Type B pancreatic cell (in vitro differentiated cells): ENCODE results near the gene PRKCA. TPM values are rescaled to one million over a fixed set of nuclear protein-coding genes. Genes with fewer than 3 reads are reported as not detected.
A peak's percentile ranks its signal among the peaks of the same experiment; 100 is the strongest.

Experiments
- DNase-seq: peaks from one replicate; pipeline ENCODE4 v3.0.0; 2021; ENCODE audit warnings: mixed read lengths; ENCODE audit not compliant: unreplicated experiment; ENCODE audit errors: extremely low spot score
- H3K27ac Mint-ChIP-seq: 2 replicates; pipeline ENCODE4 v1.8.0; 2021; ENCODE audit warnings: mild to moderate bottlenecking, mixed read lengths
- H3K27me3 Mint-ChIP-seq: 2 replicates; pipeline ENCODE4 v1.8.0; 2021; ENCODE audit warnings: mixed read lengths
- H3K36me3 Mint-ChIP-seq: 2 replicates; pipeline ENCODE4 v1.8.0; 2021; ENCODE audit warnings: mixed read lengths
- H3K4me1 Mint-ChIP-seq: one replicate; pipeline ENCODE4 v1.8.0; 2021; ENCODE audit warnings: mixed read lengths; ENCODE audit not compliant: unreplicated experiment
- H3K4me3 Mint-ChIP-seq: 2 replicates; pipeline ENCODE4 v1.8.0; 2021; ENCODE audit warnings: mild to moderate bottlenecking, mixed read lengths
- H3K9me3 Mint-ChIP-seq: 2 replicates; pipeline ENCODE4 v1.8.0; 2021; ENCODE audit warnings: mixed read lengths
- total RNA-seq: library from RNA; stranded (reverse); gene quantifications from 2 replicates; pipeline ENCODE4 v1.2.1, GENCODE V29; 2021; ENCODE audit warnings: low replicate concordance
- TF ChIP-seq, protein P1 (sequence below): fragments of 200-600 bp; sonication (generic); conservative IDR thresholded peaks from 2 replicates; pipeline ENCODE4 v1.5.0; 2021; ENCODE audit warnings: antibody characterized with exemption, mild to moderate bottlenecking

The PRKCA gene
- total RNA-seq, 1 donor from 2014 or later, result 16.1 TPM

DNA sequence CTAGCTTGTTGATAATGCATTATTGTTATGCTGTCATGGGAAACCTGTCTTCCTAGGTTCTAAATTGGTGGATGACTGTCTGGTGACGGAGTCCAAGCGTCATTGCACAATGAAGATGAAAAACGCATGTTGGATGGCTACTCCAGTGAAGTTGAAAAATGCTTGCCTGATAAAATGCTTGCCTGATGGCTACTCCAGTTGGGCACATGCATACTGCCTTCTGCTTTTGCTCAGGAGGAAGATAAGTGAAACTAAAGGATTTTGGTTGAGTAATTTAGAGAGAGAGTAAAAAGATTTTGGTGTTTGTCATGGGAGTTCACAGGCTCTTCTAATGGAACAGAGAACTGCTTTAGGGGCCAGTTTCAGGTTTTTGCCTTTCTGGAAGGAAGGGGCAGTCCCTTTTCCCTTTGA lies 118.6 kb downstream of the PRKCA start:
- DNase-seq, result no peak
- no peak overlapping the region for H3K4me3 Mint-ChIP-seq
- H3K9me3 Mint-ChIP-seq, result no peaks in the 10 kb centered on the region
- peaks cover 23% of the 10 kb centered on the region for H3K4me1 Mint-ChIP-seq
- TF ChIP-seq, protein P1, sequence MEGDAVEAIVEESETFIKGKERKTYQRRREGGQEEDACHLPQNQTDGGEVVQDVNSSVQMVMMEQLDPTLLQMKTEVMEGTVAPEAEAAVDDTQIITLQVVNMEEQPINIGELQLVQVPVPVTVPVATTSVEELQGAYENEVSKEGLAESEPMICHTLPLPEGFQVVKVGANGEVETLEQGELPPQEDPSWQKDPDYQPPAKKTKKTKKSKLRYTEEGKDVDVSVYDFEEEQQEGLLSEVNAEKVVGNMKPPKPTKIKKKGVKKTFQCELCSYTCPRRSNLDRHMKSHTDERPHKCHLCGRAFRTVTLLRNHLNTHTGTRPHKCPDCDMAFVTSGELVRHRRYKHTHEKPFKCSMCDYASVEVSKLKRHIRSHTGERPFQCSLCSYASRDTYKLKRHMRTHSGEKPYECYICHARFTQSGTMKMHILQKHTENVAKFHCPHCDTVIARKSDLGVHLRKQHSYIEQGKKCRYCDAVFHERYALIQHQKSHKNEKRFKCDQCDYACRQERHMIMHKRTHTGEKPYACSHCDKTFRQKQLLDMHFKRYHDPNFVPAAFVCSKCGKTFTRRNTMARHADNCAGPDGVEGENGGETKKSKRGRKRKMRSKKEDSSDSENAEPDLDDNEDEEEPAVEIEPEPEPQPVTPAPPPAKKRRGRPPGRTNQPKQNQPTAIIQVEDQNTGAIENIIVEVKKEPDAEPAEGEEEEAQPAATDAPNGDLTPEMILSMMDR, result no peak
- no peaks in the 10 kb centered on the region for H3K27me3 Mint-ChIP-seq
- peaks cover under 1% of the 10 kb centered on the region for H3K36me3 Mint-ChIP-seq
- peak overlapping the region; percentile 50 for H3K27ac Mint-ChIP-seq

DNA sequence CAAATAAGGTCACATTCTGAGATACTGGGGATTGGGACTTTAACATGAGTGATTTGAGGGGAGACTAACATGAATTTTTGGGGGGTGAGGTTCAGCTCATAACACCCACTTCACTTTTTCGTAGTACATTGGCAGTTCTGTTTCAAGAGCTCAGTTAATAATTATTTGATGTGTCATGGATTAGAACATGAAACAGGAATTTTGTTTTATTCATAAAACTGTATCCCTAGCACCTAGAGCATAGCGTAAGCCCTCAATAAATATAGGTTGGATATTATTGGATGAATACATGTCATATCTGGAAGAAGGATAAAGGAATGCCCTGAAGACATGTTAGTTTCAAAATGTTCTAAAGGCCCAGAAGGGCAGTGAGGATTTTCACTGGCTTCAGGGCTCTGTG lies 119.8 kb downstream of the PRKCA start:
- Mint-ChIP-seq H3K9me3 (no peaks in the 10 kb centered on the region), H3K36me3 (peaks cover 5% of the 10 kb centered on the region), H3K4me1 (peaks cover 23% of the 10 kb centered on the region), H3K27ac (no peak overlapping the region), H3K4me3 (no peak overlapping the region), H3K27me3 (no peaks in the 10 kb centered on the region)
- TF ChIP-seq, protein P1, result no peak
- no peak for DNase-seq

DNA sequence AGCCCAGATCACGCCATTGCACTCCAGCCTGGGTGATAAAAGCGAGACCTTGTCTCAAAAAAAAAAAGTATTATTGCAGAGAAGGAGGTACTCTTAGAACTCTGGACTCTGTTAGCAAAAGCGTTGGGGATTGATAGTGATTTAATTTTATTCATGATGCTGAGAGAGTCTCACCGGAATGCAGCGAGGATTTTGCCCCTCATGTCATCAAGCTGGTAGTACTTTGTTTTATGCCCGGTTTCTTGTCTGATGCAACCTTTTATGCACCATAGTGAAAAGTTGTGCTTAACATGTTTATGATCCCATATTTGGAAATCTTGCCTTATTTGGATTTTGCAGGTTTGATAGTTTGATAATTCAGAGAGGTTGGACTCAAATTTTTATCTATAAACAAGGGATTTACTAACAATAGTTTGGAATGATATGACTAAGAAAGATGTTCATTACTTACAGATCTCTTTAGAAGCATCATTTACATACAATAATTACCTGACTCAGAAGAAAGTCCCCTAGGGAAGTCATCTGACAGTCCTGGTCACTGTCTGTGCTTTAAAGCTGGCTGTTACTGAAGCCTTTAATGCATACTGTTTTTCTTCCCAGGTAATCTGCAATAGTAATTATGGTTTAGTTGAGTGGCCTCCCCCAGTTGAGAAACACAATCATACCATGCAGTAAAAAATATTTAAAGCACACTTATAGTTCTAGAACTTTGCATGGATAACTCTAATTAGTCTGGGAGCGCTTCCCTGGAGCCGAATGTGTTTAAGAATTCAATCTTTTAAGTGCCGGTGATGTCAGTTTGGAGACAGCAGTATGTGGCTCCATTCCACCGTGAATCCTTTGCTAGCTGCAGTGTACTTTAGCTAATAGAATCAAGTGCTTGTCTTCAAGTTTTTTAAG lies 120.9 kb downstream of the PRKCA start:
- DNase-seq, result no peak
- TF ChIP-seq, protein P1, result no peak
- H3K27me3 Mint-ChIP-seq, result no peaks in the 10 kb centered on the region
- peak overlapping the region; percentile 18 for H3K27ac Mint-ChIP-seq
- no peaks in the 10 kb centered on the region for H3K9me3 Mint-ChIP-seq
- no peak overlapping the region for H3K4me3 Mint-ChIP-seq
- peaks cover 5% of the 10 kb centered on the region for H3K36me3 Mint-ChIP-seq
- H3K4me1 Mint-ChIP-seq, result peaks cover 19% of the 10 kb centered on the region

DNA sequence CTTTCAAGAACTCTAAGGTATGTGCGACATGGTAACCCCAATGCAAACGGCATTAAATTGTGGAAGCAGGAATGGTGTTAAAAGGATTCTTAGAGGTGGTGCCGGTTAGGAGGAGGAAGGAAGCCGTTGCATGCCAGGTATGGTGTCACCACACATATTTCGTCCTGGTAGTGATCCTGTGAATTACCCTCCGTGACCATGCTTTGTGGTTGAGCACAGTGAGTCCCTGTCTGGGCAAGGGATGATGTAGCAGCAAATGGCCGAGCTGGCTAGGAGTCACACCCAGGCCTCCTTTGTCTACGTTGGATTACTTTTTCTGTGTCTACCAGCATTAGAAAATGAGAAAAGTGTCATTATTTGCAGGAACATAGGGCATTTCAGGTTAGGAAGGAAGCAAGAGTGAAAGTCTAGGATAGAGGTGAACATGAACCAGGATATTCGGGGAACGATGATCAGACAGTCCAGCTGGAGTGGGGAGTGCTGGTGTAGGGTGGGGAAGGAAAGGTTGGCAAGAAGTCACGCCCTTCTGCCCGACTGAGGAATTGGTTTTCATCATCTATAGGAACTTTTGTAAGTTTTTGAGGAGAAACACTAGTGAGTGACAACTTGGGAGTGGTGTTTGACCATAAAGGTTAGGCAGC lies 123.5 kb downstream of the PRKCA start:
- TF ChIP-seq, protein P1, result no peak
- Mint-ChIP-seq H3K9me3 (no peaks in the 10 kb centered on the region), H3K27ac (no peak overlapping the region), H3K27me3 (no peaks in the 10 kb centered on the region), H3K36me3 (peaks cover 5% of the 10 kb centered on the region), H3K4me1 (peaks cover 18% of the 10 kb centered on the region), H3K4me3 (no peak overlapping the region)
- DNase-seq, result no peak

DNA sequence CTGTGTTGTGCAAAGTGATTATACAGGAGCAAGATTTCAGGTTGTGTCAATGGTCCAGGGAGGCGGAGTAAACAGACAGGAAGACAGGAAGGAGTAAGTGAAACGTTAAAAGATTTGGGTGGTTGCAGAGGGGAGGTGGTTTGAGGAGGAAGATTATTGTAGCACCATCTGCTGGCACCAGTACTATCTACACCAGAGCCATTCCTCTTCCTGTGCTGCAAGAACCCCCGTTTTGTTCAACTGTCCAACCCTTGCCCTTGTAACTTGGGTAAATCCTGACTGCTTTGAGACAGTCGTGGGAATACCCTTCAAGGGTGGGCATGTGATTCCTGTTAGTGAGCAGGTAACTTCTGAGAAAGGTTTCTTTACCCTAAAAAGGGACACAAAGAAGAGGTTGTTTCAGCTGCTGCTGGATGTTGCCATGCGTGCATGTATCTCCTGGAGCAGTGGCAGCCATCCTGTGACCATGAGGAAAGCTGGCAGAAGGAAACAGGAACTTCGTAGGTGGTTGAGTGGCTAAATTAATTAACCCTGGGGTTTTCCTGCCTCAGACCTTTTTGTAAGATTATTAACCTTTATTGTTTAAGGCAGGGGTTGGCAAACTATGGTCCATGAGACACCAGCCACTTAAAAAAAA lies 124.1 kb downstream of the PRKCA start:
- no peaks in the 10 kb centered on the region for H3K9me3 Mint-ChIP-seq
- no peak overlapping the region for H3K4me3 Mint-ChIP-seq
- H3K27me3 Mint-ChIP-seq, result no peaks in the 10 kb centered on the region
- no peak overlapping the region for H3K27ac Mint-ChIP-seq
- TF ChIP-seq, protein P1, result peak; percentile 32
- H3K36me3 Mint-ChIP-seq, result peaks cover 5% of the 10 kb centered on the region
- no peak for DNase-seq
- H3K4me1 Mint-ChIP-seq, result peaks cover 14% of the 10 kb centered on the region
